ENCODE data around the gene CPT1C. TPM values are rescaled to one million over a fixed set of nuclear protein-coding genes. Genes with fewer than 3 reads are reported as not detected.

CPT1C gene
- total and polyA plus RNA-seq, 2 donors (not counting 3 experiments of a cell fraction or from before 2014, with no cell fraction given), result 45.7 to 80.8 TPM

DNA sequence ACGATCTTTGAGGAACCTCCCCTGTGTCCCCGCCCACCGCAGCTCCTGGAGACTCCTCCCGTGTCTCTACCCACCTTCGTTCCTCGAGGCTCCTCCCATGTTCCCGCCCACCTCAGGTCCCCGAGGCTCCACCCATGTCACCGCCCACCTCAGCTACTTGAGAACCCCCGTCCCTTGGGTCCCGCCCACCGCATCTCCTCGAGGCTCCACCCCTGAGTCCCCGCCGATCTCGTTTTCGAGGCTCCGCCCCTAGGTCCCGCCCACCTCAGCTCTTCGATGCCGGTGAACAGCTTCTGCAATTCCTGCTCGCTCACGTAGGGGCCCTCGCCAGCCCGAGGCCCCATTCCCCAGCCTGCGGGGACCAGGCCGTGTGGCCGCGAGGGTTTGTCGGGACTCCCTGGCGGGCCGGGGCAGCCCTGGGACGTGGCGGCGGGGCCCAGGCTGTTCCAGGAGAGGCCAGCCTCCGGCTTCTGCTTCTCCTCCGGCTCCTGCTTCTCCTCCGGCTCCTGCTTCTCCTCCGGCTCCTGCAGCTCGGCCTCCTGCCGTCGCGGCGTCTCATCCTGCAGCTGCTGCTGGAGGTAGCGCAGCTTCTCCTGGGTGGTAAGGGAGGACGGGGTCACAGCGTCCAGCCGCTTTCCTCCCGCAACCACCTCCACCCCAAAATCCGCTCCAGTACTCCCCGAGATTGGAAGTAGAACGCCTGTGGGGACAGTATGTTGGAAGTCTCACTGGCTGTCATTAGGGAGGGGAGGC lies 55.5 kb downstream of the CPT1C start:
- peak; percentile 70 for DNase-seq (ENCODE audit: low read depth, low spot score)
- CTCF ChIA-PET, result no interaction called here

More for the DNA sequence above, 55.5 kb downstream of the CPT1C start:
- Histone ChIP-seq H3K27ac (ENCODE audit: insufficient read depth, low read depth, low read length) (no peak overlapping the region), H3K4me1 (ENCODE audit: control insufficient read depth, extremely low read depth, insufficient read depth, low read length) (no peaks in the 10 kb centered on the region), H3K9me3 (replicated peaks; ENCODE audit: control insufficient read depth, insufficient read depth, low read length) (no peaks in the 10 kb centered on the region), H4K20me1 (replicated peaks; ENCODE audit: control insufficient read depth, extremely low read depth, insufficient read depth, low read length) (no peaks in the 10 kb centered on the region), H3K4me2 (ENCODE audit: insufficient read depth, low read length) (no peak overlapping the region), H3K9ac (replicated peaks; ENCODE audit: extremely low read depth, insufficient read depth, low read length) (no peak overlapping the region), H3K36me3 (ENCODE audit: control insufficient read depth in 2 of 2, extremely low read depth in 1 of 2, insufficient read depth in 2 of 2, low read length in 2 of 2) (no peaks in the 10 kb centered on the region), H3K9me1 (replicated peaks; ENCODE audit: control insufficient read depth, extremely low read depth, insufficient read depth, low read length) (no peaks in the 10 kb centered on the region), H3K79me2 (ENCODE audit: control insufficient read depth, insufficient read depth, low read length) (no peaks in the 10 kb centered on the region), H3K27me3 (ENCODE audit: control insufficient read depth in 2 of 2, insufficient read depth in 2 of 2, low read length in 2 of 2) (no peaks in the 10 kb centered on the region), H2AFZ (ENCODE audit: low read depth, low read length) (peak overlapping the region; percentile 35), H3K4me3 (replicated peaks in 1 of 3; ENCODE audit: insufficient read depth in 1 of 3, low read depth in 1 of 3, low read length in 3 of 3) (no peak overlapping the region)
- BruUV-seq (replicated peaks), result no TSS peak
- dilution Hi-C loops (cut with MboI; ENCODE audit: extremely low pct_ligation_motif_present, low sequenced_read_pairs) (no loop called here), intact Hi-C loops (cut with micrococcal nuclease) (no loop called here)
- POLR2A ChIA-PET, result no interaction called here
- FAIRE-seq, result no peak
- no peak for TF ChIP-seq FOS (IDR thresholded peaks at IDR 0.05; ENCODE audit: borderline replicate concordance, insufficient read depth, low read length)
- no peak for TF ChIP-seq POLR2A (IDR thresholded peaks at IDR 0.05; ENCODE audit: low read depth, low read length)
- no peak for TF ChIP-seq EZH2 (IDR thresholded peaks at IDR 0.05; ENCODE audit: borderline replicate concordance, low read depth, low read length, severe bottlenecking)
- no peak for TF ChIP-seq JUN (IDR thresholded peaks at IDR 0.05; ENCODE audit: borderline replicate concordance, insufficient read depth, insufficient read length, low read depth)
- TF ChIP-seq, protein P1, sequence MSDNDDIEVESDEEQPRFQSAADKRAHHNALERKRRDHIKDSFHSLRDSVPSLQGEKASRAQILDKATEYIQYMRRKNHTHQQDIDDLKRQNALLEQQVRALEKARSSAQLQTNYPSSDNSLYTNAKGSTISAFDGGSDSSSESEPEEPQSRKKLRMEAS (IDR thresholded peaks at IDR 0.05; ENCODE audit: insufficient read depth, insufficient read length), result no peak
- TF ChIP-seq CTCF (IDR thresholded peaks at IDR 0.05; ENCODE audit: extremely low read depth in 1 of 2, insufficient read depth in 1 of 2, low read depth in 1 of 2, low read length in 2 of 2), result no peak
- TF ChIP-seq POLR2AphosphoS5 (IDR thresholded peaks at IDR 0.05; ENCODE audit: insufficient read depth, low read depth, low read length), result no peak
- no peak for TF ChIP-seq GATA2 (IDR thresholded peaks at IDR 0.05; ENCODE audit: insufficient read depth, insufficient read length, low read depth, low read length)
- TF ChIP-seq MYC (IDR thresholded peaks at IDR 0.05; ENCODE audit: low read depth, low read length), result no peak
